Keratinocyte (primary cell): Measurements from ENCODE around the gene ASB14.
"Not testable (repeated sequence)": the region's sequence is repeated elsewhere in the genome, so short reads cannot be mapped to it uniquely, and the experiment has no call there.

ENCODE experiments used
- EZH2 ChIP-seq: IDR thresholded peaks from one replicate; pipeline ENCODE4 v1.6.1; 2012; ENCODE audit warnings: inconsistent platforms, mild to moderate bottlenecking, low read length, moderate library complexity
- TF ChIP-seq, protein P1 (sequence below), 3 experiments: IDR thresholded peaks in 1 of 3; conservative IDR thresholded peaks in 1 of 3; optimal IDR thresholded peaks in 1 of 3; 2 replicates in 2 of 3; 3 replicates in 1 of 3; pipeline versions ENCODE3 to v1.5.1; 2011; ENCODE audit warnings: low read length in 3 of 3, mild to moderate bottlenecking in 3 of 3, moderate library complexity in 2 of 3, control low read depth in 1 of 3, inconsistent platforms in 1 of 3; ENCODE audit not compliant: insufficient read depth in 2 of 3; ENCODE audit errors: extremely low read depth in 1 of 3

DNA sequence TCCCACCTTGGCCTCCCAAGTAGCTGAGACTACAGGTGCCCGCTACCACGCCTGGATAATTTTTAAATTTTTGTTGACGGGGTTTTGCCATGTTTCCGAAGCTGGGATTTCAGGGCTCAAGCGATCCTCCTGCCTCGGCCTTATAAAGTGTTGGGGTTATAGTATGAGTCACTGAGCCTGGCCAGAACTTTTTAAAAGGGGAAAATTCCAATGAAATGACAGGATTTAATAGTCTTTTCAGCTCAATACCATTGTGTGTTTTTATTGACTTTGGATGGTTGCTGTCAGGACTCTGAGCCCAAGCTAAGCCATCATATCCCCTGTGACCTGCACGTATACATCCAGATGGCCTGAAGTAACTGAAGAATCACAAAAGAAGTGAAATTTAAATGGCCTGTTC is 11.0 kb upstream of the ASB14 start:
- TF ChIP-seq, protein P1, sequence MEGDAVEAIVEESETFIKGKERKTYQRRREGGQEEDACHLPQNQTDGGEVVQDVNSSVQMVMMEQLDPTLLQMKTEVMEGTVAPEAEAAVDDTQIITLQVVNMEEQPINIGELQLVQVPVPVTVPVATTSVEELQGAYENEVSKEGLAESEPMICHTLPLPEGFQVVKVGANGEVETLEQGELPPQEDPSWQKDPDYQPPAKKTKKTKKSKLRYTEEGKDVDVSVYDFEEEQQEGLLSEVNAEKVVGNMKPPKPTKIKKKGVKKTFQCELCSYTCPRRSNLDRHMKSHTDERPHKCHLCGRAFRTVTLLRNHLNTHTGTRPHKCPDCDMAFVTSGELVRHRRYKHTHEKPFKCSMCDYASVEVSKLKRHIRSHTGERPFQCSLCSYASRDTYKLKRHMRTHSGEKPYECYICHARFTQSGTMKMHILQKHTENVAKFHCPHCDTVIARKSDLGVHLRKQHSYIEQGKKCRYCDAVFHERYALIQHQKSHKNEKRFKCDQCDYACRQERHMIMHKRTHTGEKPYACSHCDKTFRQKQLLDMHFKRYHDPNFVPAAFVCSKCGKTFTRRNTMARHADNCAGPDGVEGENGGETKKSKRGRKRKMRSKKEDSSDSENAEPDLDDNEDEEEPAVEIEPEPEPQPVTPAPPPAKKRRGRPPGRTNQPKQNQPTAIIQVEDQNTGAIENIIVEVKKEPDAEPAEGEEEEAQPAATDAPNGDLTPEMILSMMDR (optimal IDR thresholded peaks at IDR 0.05 in 1 of 3, IDR thresholded peaks at IDR 0.05 in 1 of 3, conservative IDR thresholded peaks at IDR 0.05 in 1 of 3; ENCODE audit: extremely low read depth in 1 of 3, insufficient read depth in 2 of 3, low read length in 3 of 3) = not testable (repeated sequence)
- not testable (repeated sequence) for TF ChIP-seq EZH2
